IMR-90 (cell line): Measurements from ENCODE around the gene MORF4L2.

ENCODE experiments used
- CTCF ChIP-seq: conservative IDR thresholded peaks from 2 replicates; pipeline ENCODE4 v1.5.1; 2012; ENCODE audit warnings: mild to moderate bottlenecking, low read depth, low read length, improper control_type of control experiment
- POLR2A ChIP-seq: IDR thresholded peaks from 2 replicates; pipeline ENCODE4 v1.6.1; 2012; ENCODE audit warnings: mild to moderate bottlenecking, low read depth, low read length
- RAD21 ChIP-seq: IDR thresholded peaks from 2 replicates; pipeline ENCODE4 v1.6.1; 2012; ENCODE audit warnings: low read length, improper control_type of control experiment

GRCh38 chrX:103640401-103641155 is 45.9 kb downstream of the MORF4L2 start:
- TF ChIP-seq CTCF, result no peak
- no peak for TF ChIP-seq POLR2A
- TF ChIP-seq RAD21, result no peak
